ENCODE measurements around the gene NDUFS3. TPM values are rescaled to one million over a fixed set of nuclear protein-coding genes. Genes with fewer than 3 reads are reported as not detected.

NDUFS3 gene
- total and polyA plus RNA-seq, 2 of the 13 experiments (the other 11 are each of a cell fraction or from before 2014, with no cell fraction given): 151 to 184 TPM

DNA sequence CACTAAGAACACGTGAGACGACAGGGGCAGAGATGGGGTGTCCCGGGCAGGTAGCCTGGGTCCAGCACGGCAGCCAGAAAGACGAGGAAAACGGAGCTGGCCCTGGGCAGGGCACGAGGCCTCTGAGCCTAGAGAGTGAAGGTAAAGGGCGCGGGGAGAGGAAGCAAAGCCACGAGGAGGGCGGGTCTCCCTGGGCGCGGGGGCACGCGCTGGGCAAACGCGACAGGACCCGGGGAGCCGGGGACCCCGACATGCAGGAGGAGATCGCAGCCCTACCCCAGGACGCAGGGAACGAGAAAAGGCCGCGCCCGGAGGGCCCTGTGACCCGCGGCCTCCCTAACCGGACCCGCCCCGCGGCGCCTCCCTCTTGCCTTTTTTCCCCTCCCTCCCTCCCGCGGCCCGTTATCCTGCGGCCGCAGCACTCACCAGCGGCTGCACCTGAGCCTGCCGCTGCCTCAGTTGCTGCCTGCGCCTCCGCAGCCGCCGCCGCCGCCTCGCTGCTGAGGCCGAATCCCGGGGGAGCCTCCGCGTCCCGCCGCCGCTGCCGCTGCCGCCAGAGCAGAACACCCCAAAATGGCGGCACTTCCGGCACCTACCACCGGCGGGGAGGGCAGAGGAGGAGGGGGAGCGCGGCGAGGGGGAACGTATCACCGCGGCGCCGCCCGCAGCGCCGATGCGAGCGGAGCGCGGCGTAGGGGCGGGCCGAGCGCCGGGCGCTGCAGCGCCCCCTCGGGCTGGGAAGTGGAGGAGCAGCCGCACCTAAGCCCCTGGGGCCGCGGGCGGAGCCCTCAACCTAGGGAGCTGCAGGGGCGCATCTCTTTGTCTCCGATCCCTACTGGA lies 26.1 kb upstream of the NDUFS3 start, which contains the start of gene CELF1 (continued):
- TF ChIP-seq, protein P1, sequence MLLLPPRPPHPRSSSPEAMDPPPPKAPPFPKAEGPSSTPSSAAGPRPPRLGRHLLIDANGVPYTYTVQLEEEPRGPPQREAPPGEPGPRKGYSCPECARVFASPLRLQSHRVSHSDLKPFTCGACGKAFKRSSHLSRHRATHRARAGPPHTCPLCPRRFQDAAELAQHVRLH (CRISPR knock-in tag; IDR thresholded peaks at IDR 0.05; ENCODE audit: borderline replicate concordance, low read depth): peak; percentile 55
- TF ChIP-seq, protein P2, sequence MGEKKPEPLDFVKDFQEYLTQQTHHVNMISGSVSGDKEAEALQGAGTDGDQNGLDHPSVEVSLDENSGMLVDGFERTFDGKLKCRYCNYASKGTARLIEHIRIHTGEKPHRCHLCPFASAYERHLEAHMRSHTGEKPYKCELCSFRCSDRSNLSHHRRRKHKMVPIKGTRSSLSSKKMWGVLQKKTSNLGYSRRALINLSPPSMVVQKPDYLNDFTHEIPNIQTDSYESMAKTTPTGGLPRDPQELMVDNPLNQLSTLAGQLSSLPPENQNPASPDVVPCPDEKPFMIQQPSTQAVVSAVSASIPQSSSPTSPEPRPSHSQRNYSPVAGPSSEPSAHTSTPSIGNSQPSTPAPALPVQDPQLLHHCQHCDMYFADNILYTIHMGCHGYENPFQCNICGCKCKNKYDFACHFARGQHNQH (CRISPR knock-in tag; IDR thresholded peaks at IDR 0.05): no peak; the same call in 1 of the 2 replicates
- TF ChIP-seq NR3C1 (CRISPR knock-in tag; IDR thresholded peaks at IDR 0.05) (no peak), IRF2 (CRISPR knock-in tag; IDR thresholded peaks at IDR 0.05) (no peak; the same call in 1 of the 2 replicates), RBM39 (IDR thresholded peaks at IDR 0.05; ENCODE audit: low read depth, low read length, poor library complexity, severe bottlenecking) (no peak), HIVEP1 (CRISPR knock-in tag; IDR thresholded peaks at IDR 0.05) (peak; percentile 77), ZNF782 (CRISPR knock-in tag; IDR thresholded peaks at IDR 0.05; ENCODE audit: borderline replicate concordance) (peak; percentile 82), SIN3B (IDR thresholded peaks at IDR 0.05; ENCODE audit: low read length) (no peak), MIER2 (CRISPR knock-in tag; IDR thresholded peaks at IDR 0.05) (0 out of 2 replicates have a peak, but pooled peaks have one; percentile 29), IRX3 (CRISPR knock-in tag; IDR thresholded peaks at IDR 0.05; ENCODE audit: borderline replicate concordance, low read depth) (peak; percentile 64), ZNF232 (CRISPR knock-in tag; IDR thresholded peaks at IDR 0.05; ENCODE audit: borderline replicate concordance) (no peak; the same call in 1 of the 2 replicates)
- TF ChIP-seq, protein P3, sequence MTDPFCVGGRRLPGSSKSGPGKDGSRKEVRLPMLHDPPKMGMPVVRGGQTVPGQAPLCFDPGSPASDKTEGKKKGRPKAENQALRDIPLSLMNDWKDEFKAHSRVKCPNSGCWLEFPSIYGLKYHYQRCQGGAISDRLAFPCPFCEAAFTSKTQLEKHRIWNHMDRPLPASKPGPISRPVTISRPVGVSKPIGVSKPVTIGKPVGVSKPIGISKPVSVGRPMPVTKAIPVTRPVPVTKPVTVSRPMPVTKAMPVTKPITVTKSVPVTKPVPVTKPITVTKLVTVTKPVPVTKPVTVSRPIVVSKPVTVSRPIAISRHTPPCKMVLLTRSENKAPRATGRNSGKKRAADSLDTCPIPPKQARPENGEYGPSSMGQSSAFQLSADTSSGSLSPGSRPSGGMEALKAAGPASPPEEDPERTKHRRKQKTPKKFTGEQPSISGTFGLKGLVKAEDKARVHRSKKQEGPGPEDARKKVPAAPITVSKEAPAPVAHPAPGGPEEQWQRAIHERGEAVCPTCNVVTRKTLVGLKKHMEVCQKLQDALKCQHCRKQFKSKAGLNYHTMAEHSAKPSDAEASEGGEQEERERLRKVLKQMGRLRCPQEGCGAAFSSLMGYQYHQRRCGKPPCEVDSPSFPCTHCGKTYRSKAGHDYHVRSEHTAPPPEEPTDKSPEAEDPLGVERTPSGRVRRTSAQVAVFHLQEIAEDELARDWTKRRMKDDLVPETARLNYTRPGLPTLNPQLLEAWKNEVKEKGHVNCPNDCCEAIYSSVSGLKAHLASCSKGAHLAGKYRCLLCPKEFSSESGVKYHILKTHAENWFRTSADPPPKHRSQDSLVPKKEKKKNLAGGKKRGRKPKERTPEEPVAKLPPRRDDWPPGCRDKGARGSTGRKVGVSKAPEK (CRISPR knock-in tag; IDR thresholded peaks at IDR 0.05; ENCODE audit: borderline replicate concordance): no peak
- TF ChIP-seq, protein P4, sequence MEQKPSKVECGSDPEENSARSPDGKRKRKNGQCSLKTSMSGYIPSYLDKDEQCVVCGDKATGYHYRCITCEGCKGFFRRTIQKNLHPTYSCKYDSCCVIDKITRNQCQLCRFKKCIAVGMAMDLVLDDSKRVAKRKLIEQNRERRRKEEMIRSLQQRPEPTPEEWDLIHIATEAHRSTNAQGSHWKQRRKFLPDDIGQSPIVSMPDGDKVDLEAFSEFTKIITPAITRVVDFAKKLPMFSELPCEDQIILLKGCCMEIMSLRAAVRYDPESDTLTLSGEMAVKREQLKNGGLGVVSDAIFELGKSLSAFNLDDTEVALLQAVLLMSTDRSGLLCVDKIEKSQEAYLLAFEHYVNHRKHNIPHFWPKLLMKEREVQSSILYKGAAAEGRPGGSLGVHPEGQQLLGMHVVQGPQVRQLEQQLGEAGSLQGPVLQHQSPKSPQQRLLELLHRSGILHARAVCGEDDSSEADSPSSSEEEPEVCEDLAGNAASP (CRISPR knock-in tag; IDR thresholded peaks at IDR 0.05; ENCODE audit: borderline replicate concordance): peak; percentile 22; the same call in 1 of the 2 replicates
- TF ChIP-seq, protein P5, sequence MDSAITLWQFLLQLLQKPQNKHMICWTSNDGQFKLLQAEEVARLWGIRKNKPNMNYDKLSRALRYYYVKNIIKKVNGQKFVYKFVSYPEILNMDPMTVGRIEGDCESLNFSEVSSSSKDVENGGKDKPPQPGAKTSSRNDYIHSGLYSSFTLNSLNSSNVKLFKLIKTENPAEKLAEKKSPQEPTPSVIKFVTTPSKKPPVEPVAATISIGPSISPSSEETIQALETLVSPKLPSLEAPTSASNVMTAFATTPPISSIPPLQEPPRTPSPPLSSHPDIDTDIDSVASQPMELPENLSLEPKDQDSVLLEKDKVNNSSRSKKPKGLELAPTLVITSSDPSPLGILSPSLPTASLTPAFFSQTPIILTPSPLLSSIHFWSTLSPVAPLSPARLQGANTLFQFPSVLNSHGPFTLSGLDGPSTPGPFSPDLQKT (CRISPR knock-in tag; IDR thresholded peaks at IDR 0.05; ENCODE audit: borderline replicate concordance): no peak
- TF ChIP-seq, protein P6, sequence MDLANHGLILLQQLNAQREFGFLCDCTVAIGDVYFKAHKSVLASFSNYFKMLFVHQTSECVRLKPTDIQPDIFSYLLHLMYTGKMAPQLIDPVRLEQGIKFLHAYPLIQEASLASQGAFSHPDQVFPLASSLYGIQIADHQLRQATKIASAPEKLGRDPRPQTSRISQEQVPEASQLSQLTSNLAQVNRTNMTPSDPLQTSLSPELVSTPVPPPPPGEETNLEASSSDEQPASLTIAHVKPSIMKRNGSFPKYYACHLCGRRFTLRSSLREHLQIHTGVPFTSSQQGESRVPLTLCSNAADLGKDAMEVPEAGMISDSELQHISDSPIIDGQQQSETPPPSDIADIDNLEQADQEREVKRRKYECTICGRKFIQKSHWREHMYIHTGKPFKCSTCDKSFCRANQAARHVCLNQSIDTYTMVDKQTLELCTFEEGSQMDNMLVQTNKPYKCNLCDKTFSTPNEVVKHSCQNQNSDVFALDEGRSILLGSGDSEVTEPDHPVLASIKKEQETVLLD (CRISPR knock-in tag; IDR thresholded peaks at IDR 0.05; ENCODE audit: low read depth): peak; percentile 98
- TF ChIP-seq, protein P7, sequence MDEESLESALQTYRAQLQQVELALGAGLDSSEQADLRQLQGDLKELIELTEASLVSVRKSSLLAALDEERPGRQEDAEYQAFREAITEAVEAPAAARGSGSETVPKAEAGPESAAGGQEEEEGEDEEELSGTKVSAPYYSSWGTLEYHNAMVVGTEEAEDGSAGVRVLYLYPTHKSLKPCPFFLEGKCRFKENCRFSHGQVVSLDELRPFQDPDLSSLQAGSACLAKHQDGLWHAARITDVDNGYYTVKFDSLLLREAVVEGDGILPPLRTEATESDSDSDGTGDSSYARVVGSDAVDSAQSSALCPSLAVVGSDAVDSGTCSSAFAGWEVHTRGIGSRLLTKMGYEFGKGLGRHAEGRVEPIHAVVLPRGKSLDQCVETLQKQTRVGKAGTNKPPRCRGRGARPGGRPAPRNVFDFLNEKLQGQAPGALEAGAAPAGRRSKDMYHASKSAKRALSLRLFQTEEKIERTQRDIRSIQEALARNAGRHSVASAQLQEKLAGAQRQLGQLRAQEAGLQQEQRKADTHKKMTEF (CRISPR knock-in tag; IDR thresholded peaks at IDR 0.05): peak; percentile 74; the same call in 1 of the 2 replicates

All from HepG2 (cell line).